Sigmoid colon (tissue), 7 donors: Measurements from ENCODE around the gene MND1. TPM values are rescaled to one million over a fixed set of nuclear protein-coding genes. Genes with fewer than 3 reads are reported as not detected.

Experiments
- DNase-seq: peaks from one replicate; pipeline ENCODE4 v3.0.0-alpha.2; 2019
- H3K27ac ChIP-seq, 4 donors: fragments of 200-600 bp; sonication (generic); one replicate each; pipeline ENCODE4 v1.5.1; 2016 to 2019; ENCODE audit warnings: mild to moderate bottlenecking in 1 of 4
- H3K27me3 ChIP-seq, 3 donors: fragments of 200-600 bp; sonication (generic); one replicate each; pipeline ENCODE4 v1.5.1; 2019; ENCODE audit warnings: mild to moderate bottlenecking in 1 of 3
- H3K36me3 ChIP-seq, 4 donors: fragments of 200-600 bp; sonication (generic); one replicate each; pipeline ENCODE4 v1.5.1; 2016 to 2019
- H3K4me1 ChIP-seq, 4 donors: fragments of 200-600 bp; sonication (generic); one replicate each; pipeline ENCODE4 v1.5.1; 2017 to 2019
- H3K4me3 ChIP-seq, 4 donors: fragments of 200-600 bp; sonication (generic); one replicate each; pipeline ENCODE4 v1.5.1; 2017 to 2019; ENCODE audit warnings: mild to moderate bottlenecking in 2 of 4, moderate library complexity in 1 of 4
- H3K9me3 ChIP-seq, 4 donors: fragments of 200-600 bp in 3 of 4; sonication (generic) in 3 of 4; one replicate each; pipeline versions ENCODE4 v1.5.1 to v1.6.1; 2013 to 2019
- CTCF ChIP-seq, 4 experiments: fragments of 450-650 bp in 3 of 4; fragments of 200-600 bp in 1 of 4; IDR thresholded peaks; one replicate each; pipeline ENCODE4 v1.5.1; 2016 to 2019; ENCODE audit warnings: antibody characterized with exemption in 4 of 4, mild to moderate bottlenecking in 3 of 4, moderate library complexity in 2 of 4
- EP300 ChIP-seq, 4 donors: sonication (generic); formaldehyde crosslinking; IDR thresholded peaks; one replicate each; pipeline ENCODE4 v1.6.1; 2017; ENCODE audit warnings: antibody characterized with exemption in 4 of 4
- POLR2A ChIP-seq, 2 donors: fragments of 450-650 bp; IDR thresholded peaks; one replicate each; pipeline ENCODE4 v1.6.1; 2016; ENCODE audit warnings: antibody characterized with exemption in 2 of 2, mild to moderate bottlenecking in 2 of 2, moderate library complexity in 2 of 2
- POLR2AphosphoS5 ChIP-seq, 4 donors: sonication (generic); formaldehyde crosslinking; IDR thresholded peaks; one replicate each; pipeline ENCODE4 v1.6.1; 2017; ENCODE audit warnings: antibody characterized with exemption in 4 of 4
- WGBS, 2 donors: extraction: QIAGEN DNeasy Blood & Tissue Kit; methylation state at CpG; one replicate each; pipeline ENCODE4 v1.1.7; 2013; 5-methylcytosine and 5-hydroxymethylcytosine counted together
- intact Hi-C: fragments of 100-400 bp; cut with DNase I; formaldehyde crosslinking; loops from one replicate; pipeline ENCODE4 v1.15.1; 2023
- polyA plus RNA-seq, 3 donors: library from polyadenylated mRNA; stranded (reverse); fragments of 200-250 nt; gene quantifications; one replicate each; pipeline ENCODE4 v1.2.3, GENCODE V29; 2013
- total RNA-seq, 4 donors: library from RNA; depleted of rRNA; stranded (reverse); fragments of >200 nt; gene quantifications; one replicate each; pipeline ENCODE4 v1.1.0, GENCODE V29; 2016
- donor health status: healthy with polysubstance abuse.
- donor health status: Bipolar disorder and iron deficiency.
- donor health status: healthy.

The MND1 gene
- total and polyA plus RNA-seq, 7 donors, result 2.4 to 7.1 (median 4.0) TPM; not detected in 3

GRCh38 chr4:153372967-153373562 lies 28.6 kb downstream of the MND1 start:
- TF ChIP-seq POLR2AphosphoS5 (IDR thresholded peaks at IDR 0.05), result no peak
- no peak for TF ChIP-seq CTCF (IDR thresholded peaks at IDR 0.05)
- TF ChIP-seq EP300 (IDR thresholded peaks at IDR 0.05), result no peak
- TF ChIP-seq POLR2A (IDR thresholded peaks at IDR 0.05), result no peak
- no peak overlapping the region for H3K27ac ChIP-seq
- no peaks in the 10 kb centered on the region for H3K27me3 ChIP-seq
- H3K9me3 ChIP-seq, result no peaks in the 10 kb centered on the region
- no peak for DNase-seq
- H3K36me3 ChIP-seq, result no peaks in the 10 kb centered on the region
- H3K4me3 ChIP-seq, result no peak overlapping the region
- H3K4me1 ChIP-seq, result no peaks in the 10 kb centered on the region
- intact Hi-C loops, result no loop called here
- WGBS, 2 donors, result 87 to 95% methylated on average over 1 of the region's 1 CpG

GRCh38 chr4:153374442-153374841 lies 30.0 kb downstream of the MND1 start:
- no peaks in the 10 kb centered on the region for H3K36me3 ChIP-seq
- WGBS, 2 donors, result 85 to 94% methylated on average over 2 of the region's 2 CpGs
- no peak overlapping the region for H3K4me3 ChIP-seq
- H3K27me3 ChIP-seq, result no peaks in the 10 kb centered on the region
- intact Hi-C loops, result no loop called here
- H3K27ac ChIP-seq, result no peak overlapping the region
- no peaks in the 10 kb centered on the region for H3K4me1 ChIP-seq
- DNase-seq, result no peak
- no peak for TF ChIP-seq EP300 (IDR thresholded peaks at IDR 0.05)
- TF ChIP-seq POLR2A (IDR thresholded peaks at IDR 0.05), result no peak
- TF ChIP-seq POLR2AphosphoS5 (IDR thresholded peaks at IDR 0.05), result no peak
- no peak for TF ChIP-seq CTCF (IDR thresholded peaks at IDR 0.05)
- no peaks in the 10 kb centered on the region for H3K9me3 ChIP-seq

GRCh38 chr4:153375303-153375702 lies 30.8 kb downstream of the MND1 start:
- no peak for TF ChIP-seq EP300 (IDR thresholded peaks at IDR 0.05)
- TF ChIP-seq CTCF (IDR thresholded peaks at IDR 0.05), result no peak
- TF ChIP-seq POLR2AphosphoS5 (IDR thresholded peaks at IDR 0.05), result no peak
- no peak for TF ChIP-seq POLR2A (IDR thresholded peaks at IDR 0.05)
- no peaks in the 10 kb centered on the region for H3K36me3 ChIP-seq
- intact Hi-C loops, result no loop called here
- no peak for DNase-seq
- H3K9me3 ChIP-seq, result no peaks in the 10 kb centered on the region
- no peak overlapping the region for H3K27ac ChIP-seq
- no peaks in the 10 kb centered on the region for H3K27me3 ChIP-seq
- no peak overlapping the region for H3K4me3 ChIP-seq
- WGBS, 2 donors, result 89 to 94% methylated on average over 1 of the region's 1 CpG
- no peaks in the 10 kb centered on the region for H3K4me1 ChIP-seq

GRCh38 chr4:153383131-153383530 lies 38.6 kb downstream of the MND1 start:
- Histone ChIP-seq H3K27me3 (no peaks in the 10 kb centered on the region), H3K36me3 (no peaks in the 10 kb centered on the region), H3K27ac (no peak overlapping the region), H3K9me3 (no peaks in the 10 kb centered on the region), H3K4me3 (no peak overlapping the region), H3K4me1 (peaks cover 0 to 4% (median 0%) of the 10 kb centered on the region in 4 donors)
- DNase-seq, result no peak
- WGBS, 2 donors, result 86 to 92% methylated on average over 4 of the region's 4 CpGs
- intact Hi-C loops, result no loop called here
- no peak for TF ChIP-seq POLR2A (IDR thresholded peaks at IDR 0.05)
- TF ChIP-seq EP300 (IDR thresholded peaks at IDR 0.05), result no peak
- no peak for TF ChIP-seq CTCF (IDR thresholded peaks at IDR 0.05)
- TF ChIP-seq POLR2AphosphoS5 (IDR thresholded peaks at IDR 0.05), result no peak

- Histone ChIP-seq H3K4me1 (peaks cover 0 to 4% (median 0%) of the 10 kb centered on the region in 4 donors), H3K36me3 (no peaks in the 10 kb centered on the region), H3K27ac (no peak overlapping the region), H3K27me3 (no peaks in the 10 kb centered on the region), H3K4me3 (no peak overlapping the region), H3K9me3 (no peaks in the 10 kb centered on the region)
- DNase-seq, result no peak
- WGBS, 2 donors, result 100% methylated on average over 1 of the region's 1 CpG
- no peak for TF ChIP-seq EP300 (IDR thresholded peaks at IDR 0.05)
- TF ChIP-seq POLR2A (IDR thresholded peaks at IDR 0.05), result no peak
- no peak for TF ChIP-seq CTCF (IDR thresholded peaks at IDR 0.05)
- no peak for TF ChIP-seq POLR2AphosphoS5 (IDR thresholded peaks at IDR 0.05)
- intact Hi-C loops, result no loop called here
Observed at GRCh38 chr4:153384160-153384559, 39.7 kb downstream of the MND1 start.
